ENCODE data around the gene UBL4A.
"Not testable (repeated sequence)": the region's sequence is repeated elsewhere in the genome, so short reads cannot be mapped to it uniquely, and the experiment has no call there.

DNA sequence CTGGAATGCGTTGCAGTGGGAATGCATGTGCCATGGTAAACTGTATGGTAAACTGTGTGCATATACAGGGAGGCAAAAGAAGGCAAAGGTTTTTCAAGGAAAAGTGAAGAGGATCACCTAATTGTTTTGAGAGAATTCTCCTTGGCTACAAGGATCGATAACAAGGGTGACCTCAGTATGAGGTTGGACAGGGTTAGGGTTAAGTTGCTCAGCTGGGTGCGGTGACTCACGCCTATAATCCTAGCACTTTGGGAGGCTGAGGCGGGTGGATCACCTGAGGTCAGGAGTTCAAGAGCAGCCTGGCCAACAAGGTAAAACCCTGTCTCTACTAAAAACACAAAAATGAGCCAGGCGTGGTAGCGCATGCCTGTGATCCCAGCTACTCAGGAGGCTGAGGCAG, 15.0 kb upstream of the UBL4A start:
- TF ChIP-seq, protein P1, sequence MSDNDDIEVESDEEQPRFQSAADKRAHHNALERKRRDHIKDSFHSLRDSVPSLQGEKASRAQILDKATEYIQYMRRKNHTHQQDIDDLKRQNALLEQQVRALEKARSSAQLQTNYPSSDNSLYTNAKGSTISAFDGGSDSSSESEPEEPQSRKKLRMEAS (IDR thresholded peaks at IDR 0.05; ENCODE audit: low read depth, low read length) = not testable (repeated sequence)
- not testable (repeated sequence) for TF ChIP-seq POLR2A (IDR thresholded peaks at IDR 0.05; ENCODE audit: extremely low read depth, insufficient read length); MYC (IDR thresholded peaks at IDR 0.05; ENCODE audit: low read depth, low read length)
- TF ChIP-seq, protein P2, sequence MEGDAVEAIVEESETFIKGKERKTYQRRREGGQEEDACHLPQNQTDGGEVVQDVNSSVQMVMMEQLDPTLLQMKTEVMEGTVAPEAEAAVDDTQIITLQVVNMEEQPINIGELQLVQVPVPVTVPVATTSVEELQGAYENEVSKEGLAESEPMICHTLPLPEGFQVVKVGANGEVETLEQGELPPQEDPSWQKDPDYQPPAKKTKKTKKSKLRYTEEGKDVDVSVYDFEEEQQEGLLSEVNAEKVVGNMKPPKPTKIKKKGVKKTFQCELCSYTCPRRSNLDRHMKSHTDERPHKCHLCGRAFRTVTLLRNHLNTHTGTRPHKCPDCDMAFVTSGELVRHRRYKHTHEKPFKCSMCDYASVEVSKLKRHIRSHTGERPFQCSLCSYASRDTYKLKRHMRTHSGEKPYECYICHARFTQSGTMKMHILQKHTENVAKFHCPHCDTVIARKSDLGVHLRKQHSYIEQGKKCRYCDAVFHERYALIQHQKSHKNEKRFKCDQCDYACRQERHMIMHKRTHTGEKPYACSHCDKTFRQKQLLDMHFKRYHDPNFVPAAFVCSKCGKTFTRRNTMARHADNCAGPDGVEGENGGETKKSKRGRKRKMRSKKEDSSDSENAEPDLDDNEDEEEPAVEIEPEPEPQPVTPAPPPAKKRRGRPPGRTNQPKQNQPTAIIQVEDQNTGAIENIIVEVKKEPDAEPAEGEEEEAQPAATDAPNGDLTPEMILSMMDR (IDR thresholded peaks at IDR 0.05; ENCODE audit: low read depth, low read length) = not testable (repeated sequence)

Data from NB4 (cell line).